HG02981 (cell line): ENCODE data around the gene TMOD4.

ENCODE experiments used
- ATAC-seq: cut with Tn5 transposase; IDR thresholded peaks from one replicate; pipeline ENCODE4 v1.9.1; 2021; ENCODE audit warnings: mild to moderate bottlenecking, moderate library complexity; ENCODE audit not compliant: unreplicated experiment

The TMOD4 gene

GRCh38 chr1:151176514-151177045 is 799 bp upstream of the TMOD4 start:
- ATAC-seq, result no peak

- ATAC-seq, result no peak
Measured at GRCh38 chr1:151175041-151175741, 590 bp downstream of the TMOD4 start.

- no peak for ATAC-seq
Measured at GRCh38 chr1:151171190-151171589, 4.6 kb downstream of the TMOD4 start.

- ATAC-seq, result no peak
Measured at GRCh38 chr1:151167116-151167515, 8.7 kb downstream of the TMOD4 start.

DNA sequence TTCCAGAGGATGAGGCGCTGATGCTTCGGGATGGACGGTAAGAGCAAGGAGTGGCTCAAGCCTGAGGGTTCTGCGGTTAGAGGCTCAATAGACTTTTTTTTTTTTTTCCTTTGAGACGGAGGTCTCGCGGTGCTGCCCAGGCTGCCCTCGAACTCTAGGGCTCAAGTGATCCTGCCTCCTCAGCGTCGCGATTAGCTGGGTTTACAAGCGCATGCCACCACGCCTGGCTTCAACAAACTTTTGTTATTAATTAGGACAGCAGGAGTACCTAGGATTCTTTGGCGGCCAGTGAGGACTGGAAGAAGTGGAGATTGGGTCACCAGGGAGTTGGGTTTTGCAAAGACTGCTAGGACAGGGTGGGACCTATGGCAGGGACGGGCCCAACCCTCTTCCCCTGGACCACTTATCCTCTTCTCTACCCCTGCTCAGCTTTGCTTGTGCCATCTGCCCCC is 9.2 kb downstream of the TMOD4 start:
- no peak for ATAC-seq

GRCh38 chr1:151165738-151166504 is 9.9 kb downstream of the TMOD4 start, which contains the start of the genes LYSMD1 and SCNM1:
LYSMD1 (minus strand) TSS chr1:151165902; CDS start chr1:151165258, 644 bp downstream.
SCNM1 (plus strand) TSS chr1:151166144; CDS start chr1:151166153, 9 bp downstream.
- ATAC-seq, result peak; percentile 88

- peak; percentile 3 for ATAC-seq
Measured at GRCh38 chr1:151165281-151165737, 10.5 kb downstream of the TMOD4 start.

DNA sequence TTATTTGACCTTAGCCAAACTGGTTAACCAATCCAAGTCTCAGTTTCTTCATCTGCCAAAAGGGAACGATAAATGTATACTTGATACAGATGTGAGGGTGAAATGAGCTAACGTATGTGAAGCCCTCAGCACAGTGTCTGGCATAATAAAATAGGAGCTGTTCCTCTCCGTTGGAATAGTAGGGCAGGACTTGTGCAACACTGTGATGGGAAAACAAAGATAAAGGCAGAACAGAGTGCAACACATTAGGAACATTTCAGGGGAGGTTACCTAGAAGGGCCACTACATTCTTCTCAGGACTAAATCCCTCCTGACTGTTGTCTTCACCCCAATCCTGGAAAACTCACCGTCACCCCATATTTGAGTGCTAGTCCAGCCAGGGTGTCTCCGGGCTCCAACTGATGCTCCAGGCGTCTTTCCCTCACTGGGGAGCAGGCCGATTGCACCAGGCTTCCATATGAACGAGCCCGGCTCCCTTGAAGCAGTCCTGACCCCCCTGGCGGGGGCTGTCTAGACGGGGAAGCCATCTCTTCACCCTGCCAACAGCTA is 11.0 kb downstream of the TMOD4 start:
- no peak for ATAC-seq

GRCh38 chr1:151159373-151159772 is 16.4 kb downstream of the TMOD4 start:
- no peak for ATAC-seq

DNA sequence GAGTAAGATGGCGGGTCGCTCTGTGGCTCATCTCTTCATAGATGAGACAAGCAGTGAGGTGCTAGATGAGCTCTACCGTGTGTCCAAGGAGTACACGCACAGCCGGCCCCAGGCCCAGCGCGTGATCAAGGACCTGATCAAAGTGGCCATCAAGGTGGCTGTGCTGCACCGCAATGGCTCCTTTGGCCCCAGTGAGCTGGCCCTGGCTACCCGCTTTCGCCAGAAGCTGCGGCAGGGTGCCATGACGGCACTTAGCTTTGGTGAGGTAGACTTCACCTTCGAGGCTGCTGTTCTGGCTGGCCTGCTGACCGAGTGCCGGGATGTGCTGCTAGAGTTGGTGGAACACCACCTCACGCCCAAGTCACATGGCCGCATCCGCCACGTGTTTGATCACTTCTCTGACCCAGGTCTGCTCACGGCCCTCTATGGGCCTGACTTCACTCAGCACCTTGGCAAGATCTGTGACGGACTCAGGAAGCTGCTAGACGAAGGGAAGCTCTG is 17.0 kb downstream of the TMOD4 start:
- ATAC-seq, result no peak

- no peak for ATAC-seq
Measured at GRCh38 chr1:151158326-151158725, 17.5 kb downstream of the TMOD4 start.

DNA sequence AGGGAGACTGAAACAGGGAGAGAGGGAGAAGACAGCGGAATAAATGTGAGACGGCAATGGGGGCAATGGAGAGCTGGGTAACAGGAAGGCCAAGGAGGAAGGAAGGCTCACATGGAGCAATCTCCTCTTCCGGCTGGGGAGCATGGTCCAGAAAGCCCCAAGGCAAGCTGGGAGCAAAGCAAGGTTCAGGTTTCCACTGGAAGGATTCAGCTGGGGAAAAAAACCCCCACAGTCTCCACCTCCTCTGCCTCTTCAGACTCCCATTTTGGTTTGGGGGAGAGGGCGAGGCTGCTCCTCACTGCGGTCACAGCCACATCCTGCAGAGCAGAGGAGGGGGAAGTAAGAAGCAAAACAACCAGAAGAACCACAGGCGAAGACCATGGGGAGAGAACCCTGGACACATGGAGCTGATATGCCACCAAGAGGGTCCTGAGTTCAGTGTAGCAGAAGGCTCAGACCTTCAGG is 18.7 kb downstream of the TMOD4 start:
- no peak for ATAC-seq

GRCh38 chr1:151156515-151156819 is 19.3 kb downstream of the TMOD4 start, which contains the start of gene TNFAIP8L2:
TNFAIP8L2 (plus strand) TSS chr1:151156649; CDS start chr1:151158698, 2,049 bp downstream.
- ATAC-seq, result peak; percentile 62

GRCh38 chr1:151147665-151148064 is 28.1 kb downstream of the TMOD4 start:
- ATAC-seq, result no peak

- no peak for ATAC-seq
Measured at GRCh38 chr1:151147132-151147503, 28.7 kb downstream of the TMOD4 start.

- ATAC-seq, result peak; percentile 98
Measured at GRCh38 chr1:151146412-151147131, 29.2 kb downstream of the TMOD4 start, which contains the start of gene SEMA6C. SEMA6C (minus strand) TSS chr1:151146631; CDS start chr1:151142621, 4,010 bp downstream.

- no peak for ATAC-seq
Measured at GRCh38 chr1:151146072-151146411, 29.7 kb downstream of the TMOD4 start.

- no peak for ATAC-seq
Measured at GRCh38 chr1:151145304-151146071, 30.3 kb downstream of the TMOD4 start.

- no peak for ATAC-seq
Measured at GRCh38 chr1:151144474-151145303, 31.1 kb downstream of the TMOD4 start.
